ENCODE data around the gene RBM20.

GRCh38 chr10:110609605-110610004 is 34.5 kb upstream of the RBM20 start:
- no peak for TF ChIP-seq CTCF (IDR thresholded peaks at IDR 0.05; ENCODE audit: insufficient read depth, low read length)
- TF ChIP-seq GABPA (IDR thresholded peaks at IDR 0.05; ENCODE audit: low read depth): no peak
- no peak for TF ChIP-seq POLR2AphosphoS5 (IDR thresholded peaks at IDR 0.05; ENCODE audit: low read depth)
